Lower leg skin (tissue), 3 donors: ENCODE measurements around the gene LIPG.
"Not testable (repeated sequence)": the region's sequence is repeated elsewhere in the genome, so short reads cannot be mapped to it uniquely, and the experiment has no call there.

Experiments
- POLR2A ChIP-seq, 2 donors: fragments of 450-650 bp; IDR thresholded peaks; one replicate each; pipeline ENCODE4 v1.6.1; 2016 to 2017; ENCODE audit warnings: antibody characterized with exemption in 2 of 2, mild to moderate bottlenecking in 1 of 2, moderate library complexity in 1 of 2
- TF ChIP-seq, protein P1 (sequence below), 3 donors: fragments of 450-650 bp; IDR thresholded peaks; one replicate each; pipeline ENCODE4 v1.5.1; 2016; ENCODE audit warnings: antibody characterized with exemption in 3 of 3, mild to moderate bottlenecking in 3 of 3, moderate library complexity in 2 of 3

DNA sequence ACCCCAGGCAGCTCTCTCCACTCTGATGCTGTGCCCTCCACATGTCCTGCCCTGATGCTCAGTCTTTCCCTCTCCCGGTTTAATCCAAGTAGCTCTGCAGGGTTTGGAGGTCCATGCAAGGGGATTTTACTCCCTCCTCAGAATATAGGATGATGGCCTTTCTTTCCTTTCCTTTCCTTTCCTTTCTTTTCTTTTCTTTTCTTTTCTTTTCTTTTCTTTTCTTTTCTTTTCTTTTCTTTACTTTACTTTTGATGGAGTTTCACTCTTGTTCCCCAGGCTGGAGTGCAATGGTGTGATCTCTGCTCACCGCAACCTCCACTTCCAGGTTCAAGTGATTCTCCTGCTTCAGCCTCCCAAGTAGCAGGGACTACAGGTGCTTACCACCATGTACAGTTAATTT is 17.7 kb downstream of the LIPG start:
- TF ChIP-seq, protein P1, sequence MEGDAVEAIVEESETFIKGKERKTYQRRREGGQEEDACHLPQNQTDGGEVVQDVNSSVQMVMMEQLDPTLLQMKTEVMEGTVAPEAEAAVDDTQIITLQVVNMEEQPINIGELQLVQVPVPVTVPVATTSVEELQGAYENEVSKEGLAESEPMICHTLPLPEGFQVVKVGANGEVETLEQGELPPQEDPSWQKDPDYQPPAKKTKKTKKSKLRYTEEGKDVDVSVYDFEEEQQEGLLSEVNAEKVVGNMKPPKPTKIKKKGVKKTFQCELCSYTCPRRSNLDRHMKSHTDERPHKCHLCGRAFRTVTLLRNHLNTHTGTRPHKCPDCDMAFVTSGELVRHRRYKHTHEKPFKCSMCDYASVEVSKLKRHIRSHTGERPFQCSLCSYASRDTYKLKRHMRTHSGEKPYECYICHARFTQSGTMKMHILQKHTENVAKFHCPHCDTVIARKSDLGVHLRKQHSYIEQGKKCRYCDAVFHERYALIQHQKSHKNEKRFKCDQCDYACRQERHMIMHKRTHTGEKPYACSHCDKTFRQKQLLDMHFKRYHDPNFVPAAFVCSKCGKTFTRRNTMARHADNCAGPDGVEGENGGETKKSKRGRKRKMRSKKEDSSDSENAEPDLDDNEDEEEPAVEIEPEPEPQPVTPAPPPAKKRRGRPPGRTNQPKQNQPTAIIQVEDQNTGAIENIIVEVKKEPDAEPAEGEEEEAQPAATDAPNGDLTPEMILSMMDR (IDR thresholded peaks at IDR 0.05): not testable (repeated sequence)
- TF ChIP-seq POLR2A (IDR thresholded peaks at IDR 0.05): not testable (repeated sequence)
